IPS-18a (cell line): ENCODE data around the gene ADARB2.

Source experiments
- H3K27ac ChIP-seq: one replicate; pipeline ENCODE4 v1.5.1; 2013; ENCODE audit warnings: low read length
- H3K27me3 ChIP-seq: one replicate; pipeline ENCODE4 v1.6.1; 2013; ENCODE audit warnings: mild to moderate bottlenecking, low read length; ENCODE audit not compliant: control insufficient read depth, insufficient read depth
- H3K36me3 ChIP-seq: one replicate; pipeline ENCODE4 v1.6.1; 2013; ENCODE audit warnings: low read depth, low read length; ENCODE audit not compliant: control insufficient read depth
- H3K4me1 ChIP-seq: one replicate; pipeline ENCODE4 v1.6.1; 2013; ENCODE audit warnings: low read depth, low read length; ENCODE audit not compliant: control insufficient read depth
- H3K4me3 ChIP-seq: one replicate; pipeline ENCODE4 v1.5.1; 2013; ENCODE audit warnings: low read length
- H3K9ac ChIP-seq: one replicate; pipeline ENCODE4 v1.6.1; 2013; ENCODE audit warnings: mild to moderate bottlenecking, low read length, moderate library complexity
- H3K9me3 ChIP-seq: one replicate; pipeline ENCODE4 v1.6.1; 2013; ENCODE audit warnings: low read depth, low read length; ENCODE audit not compliant: control insufficient read depth

Gene ADARB2

GRCh38 chr10:1504286-1504685, 233.0 kb downstream of the ADARB2 start:
- no peaks in the 10 kb centered on the region for H3K9me3 ChIP-seq
- no peaks in the 10 kb centered on the region for H3K27me3 ChIP-seq
- H3K4me1 ChIP-seq: no peaks in the 10 kb centered on the region
- H3K9ac ChIP-seq: no peak overlapping the region
- H3K36me3 ChIP-seq: no peaks in the 10 kb centered on the region
- H3K27ac ChIP-seq: no peak overlapping the region
- H3K4me3 ChIP-seq: no peak overlapping the region

DNA sequence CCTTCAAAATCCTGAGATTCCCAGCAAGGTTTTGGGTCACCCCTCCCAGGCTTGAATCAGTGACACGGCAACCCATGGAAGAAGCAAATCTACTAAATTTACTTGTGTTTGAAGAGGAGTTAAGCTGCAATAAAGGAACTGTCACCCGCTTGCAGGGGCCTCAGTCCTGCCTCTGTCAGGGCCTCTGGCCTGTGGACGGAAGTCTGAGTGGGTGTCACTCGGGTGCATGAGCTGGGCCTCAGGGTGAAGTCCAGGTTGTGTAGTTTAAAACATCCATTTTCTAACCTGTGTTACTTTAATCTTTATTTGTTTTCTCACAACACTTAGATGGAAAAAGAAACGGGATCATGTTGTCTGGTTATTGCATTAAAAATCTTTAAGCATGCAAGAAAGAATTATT, 234.9 kb downstream of the ADARB2 start:
- Histone ChIP-seq H3K27me3 (no peaks in the 10 kb centered on the region), H3K9ac (no peak overlapping the region), H3K36me3 (no peaks in the 10 kb centered on the region), H3K9me3 (no peaks in the 10 kb centered on the region), H3K4me3 (no peak overlapping the region), H3K27ac (no peak overlapping the region), H3K4me1 (no peaks in the 10 kb centered on the region)

DNA sequence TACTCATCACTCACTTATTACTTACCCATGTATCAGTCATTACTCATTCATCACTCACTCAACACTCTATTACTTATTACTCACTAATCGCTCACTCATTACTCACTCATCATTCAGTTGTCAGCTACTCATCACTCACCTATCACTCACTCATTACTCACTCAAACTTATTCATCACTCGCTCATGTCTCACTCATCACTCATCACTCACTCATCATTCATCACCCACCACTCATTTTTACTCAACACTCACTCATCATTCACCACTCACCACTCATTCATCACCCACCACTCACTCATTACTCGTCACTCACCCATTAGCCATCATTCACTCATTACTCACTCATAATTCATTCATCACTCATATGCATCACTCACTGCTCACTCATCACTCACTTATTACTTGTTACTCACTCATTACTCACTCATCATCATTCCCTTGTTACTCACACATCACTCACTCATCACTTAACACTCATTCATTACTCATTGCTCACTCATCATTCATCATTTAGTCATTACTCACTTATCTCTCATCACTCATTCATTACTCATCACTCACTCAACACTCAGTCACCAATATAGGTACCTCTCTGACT, 237.9 kb downstream of the ADARB2 start:
- no peaks in the 10 kb centered on the region for H3K9me3 ChIP-seq
- no peaks in the 10 kb centered on the region for H3K36me3 ChIP-seq
- no peaks in the 10 kb centered on the region for H3K27me3 ChIP-seq
- H3K9ac ChIP-seq: no peak overlapping the region
- H3K4me1 ChIP-seq: no peaks in the 10 kb centered on the region
- no peak overlapping the region for H3K27ac ChIP-seq
- no peak overlapping the region for H3K4me3 ChIP-seq

GRCh38 chr10:1498746-1499358, 238.5 kb downstream of the ADARB2 start:
- no peak overlapping the region for H3K4me3 ChIP-seq

GRCh38 chr10:1495915-1496517, 241.3 kb downstream of the ADARB2 start:
- no peak overlapping the region for H3K4me3 ChIP-seq
- no peak overlapping the region for H3K9ac ChIP-seq
- H3K4me1 ChIP-seq: no peaks in the 10 kb centered on the region
- no peak overlapping the region for H3K27ac ChIP-seq
- no peaks in the 10 kb centered on the region for H3K36me3 ChIP-seq
- no peaks in the 10 kb centered on the region for H3K27me3 ChIP-seq
- H3K9me3 ChIP-seq: no peaks in the 10 kb centered on the region

More at GRCh38 chr10:1498746-1499358, 238.5 kb downstream of the ADARB2 start:
- Histone ChIP-seq H3K4me1 (no peaks in the 10 kb centered on the region), H3K9me3 (no peaks in the 10 kb centered on the region), H3K27me3 (no peaks in the 10 kb centered on the region), H3K9ac (no peak overlapping the region), H3K27ac (no peak overlapping the region), H3K36me3 (no peaks in the 10 kb centered on the region)

DNA sequence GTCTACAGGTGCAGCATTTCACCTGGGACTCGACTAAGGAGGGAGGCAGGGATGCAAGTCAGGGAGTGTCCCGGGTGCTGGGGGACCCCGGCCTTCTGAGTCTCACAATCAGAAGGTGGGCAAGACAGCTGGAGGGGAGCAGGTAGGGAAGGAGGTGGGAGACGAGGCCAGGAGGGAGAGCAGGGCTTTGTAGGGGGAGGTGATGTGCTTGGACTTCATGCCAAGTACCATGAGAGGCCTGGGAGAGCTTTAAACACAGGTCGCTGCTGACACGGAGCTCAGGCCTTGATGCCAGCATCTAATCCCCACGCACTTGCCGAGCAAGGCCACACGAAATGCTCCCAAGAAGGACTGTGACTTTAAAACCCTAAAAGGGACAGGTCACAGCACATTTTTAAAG, 244.7 kb downstream of the ADARB2 start:
- Histone ChIP-seq H3K9me3 (no peaks in the 10 kb centered on the region), H3K36me3 (no peaks in the 10 kb centered on the region), H3K27ac (no peak overlapping the region), H3K4me1 (no peaks in the 10 kb centered on the region), H3K27me3 (no peaks in the 10 kb centered on the region), H3K9ac (no peak overlapping the region), H3K4me3 (no peak overlapping the region)

DNA sequence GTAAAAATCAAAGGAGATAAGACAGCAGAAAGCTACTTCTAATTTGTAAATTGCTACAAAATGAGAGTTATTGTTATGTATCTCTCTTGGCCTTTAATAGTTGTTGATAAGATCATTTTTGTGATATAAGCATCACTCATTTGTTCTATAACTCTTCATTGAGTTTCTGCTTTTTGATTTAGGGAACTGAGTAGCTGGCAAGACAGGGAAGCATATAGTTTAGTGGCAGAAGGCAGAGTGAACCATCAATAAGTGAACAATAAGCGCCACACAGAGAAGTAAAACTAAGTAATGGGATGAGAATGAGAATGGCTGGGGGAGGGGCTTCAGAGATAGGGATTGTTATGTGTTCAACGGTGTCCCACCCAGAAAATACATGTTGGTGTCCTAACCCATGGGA, 245.4 kb downstream of the ADARB2 start:
- Histone ChIP-seq H3K36me3 (no peaks in the 10 kb centered on the region), H3K4me3 (no peak overlapping the region), H3K9ac (no peak overlapping the region), H3K4me1 (no peaks in the 10 kb centered on the region), H3K27me3 (no peaks in the 10 kb centered on the region), H3K27ac (no peak overlapping the region), H3K9me3 (no peaks in the 10 kb centered on the region)

GRCh38 chr10:1489801-1490200, 247.5 kb downstream of the ADARB2 start:
- no peaks in the 10 kb centered on the region for H3K36me3 ChIP-seq
- H3K9me3 ChIP-seq: no peaks in the 10 kb centered on the region
- H3K4me3 ChIP-seq: no peak overlapping the region
- no peaks in the 10 kb centered on the region for H3K4me1 ChIP-seq
- H3K27me3 ChIP-seq: no peaks in the 10 kb centered on the region
- no peak overlapping the region for H3K27ac ChIP-seq
- H3K9ac ChIP-seq: no peak overlapping the region

DNA sequence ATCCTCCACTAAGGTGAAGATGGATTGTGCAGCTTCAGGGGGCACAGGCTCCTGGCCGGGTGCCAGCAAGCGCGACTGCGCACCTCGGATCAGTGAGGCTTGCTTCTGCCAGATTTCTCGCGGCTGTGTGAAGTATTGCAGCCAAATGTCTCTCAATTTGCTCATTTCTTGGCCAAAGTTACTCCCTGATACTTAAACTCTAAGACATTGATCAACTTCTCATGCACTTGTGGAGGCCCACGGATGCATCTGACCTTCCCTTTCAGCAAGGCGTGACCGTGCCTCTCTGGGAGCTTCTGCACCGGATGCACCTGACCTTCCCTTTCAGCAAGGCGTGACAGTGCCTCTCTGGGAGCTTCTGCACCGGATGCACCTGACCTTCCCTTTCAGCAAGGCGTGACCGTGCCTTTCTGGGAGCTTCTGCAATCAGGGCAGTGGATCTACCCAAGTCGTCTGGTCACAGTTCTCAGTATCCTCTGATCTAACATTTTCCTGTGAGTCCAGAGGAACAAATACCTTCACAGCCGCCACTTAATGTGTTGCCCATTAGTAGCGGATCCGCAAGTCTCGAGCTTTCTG, 248.3 kb downstream of the ADARB2 start:
- Histone ChIP-seq H3K4me3 (no peak overlapping the region), H3K9me3 (no peaks in the 10 kb centered on the region), H3K36me3 (no peaks in the 10 kb centered on the region), H3K27me3 (no peaks in the 10 kb centered on the region), H3K27ac (no peak overlapping the region), H3K4me1 (peaks cover 3% of the 10 kb centered on the region), H3K9ac (no peak overlapping the region)

DNA sequence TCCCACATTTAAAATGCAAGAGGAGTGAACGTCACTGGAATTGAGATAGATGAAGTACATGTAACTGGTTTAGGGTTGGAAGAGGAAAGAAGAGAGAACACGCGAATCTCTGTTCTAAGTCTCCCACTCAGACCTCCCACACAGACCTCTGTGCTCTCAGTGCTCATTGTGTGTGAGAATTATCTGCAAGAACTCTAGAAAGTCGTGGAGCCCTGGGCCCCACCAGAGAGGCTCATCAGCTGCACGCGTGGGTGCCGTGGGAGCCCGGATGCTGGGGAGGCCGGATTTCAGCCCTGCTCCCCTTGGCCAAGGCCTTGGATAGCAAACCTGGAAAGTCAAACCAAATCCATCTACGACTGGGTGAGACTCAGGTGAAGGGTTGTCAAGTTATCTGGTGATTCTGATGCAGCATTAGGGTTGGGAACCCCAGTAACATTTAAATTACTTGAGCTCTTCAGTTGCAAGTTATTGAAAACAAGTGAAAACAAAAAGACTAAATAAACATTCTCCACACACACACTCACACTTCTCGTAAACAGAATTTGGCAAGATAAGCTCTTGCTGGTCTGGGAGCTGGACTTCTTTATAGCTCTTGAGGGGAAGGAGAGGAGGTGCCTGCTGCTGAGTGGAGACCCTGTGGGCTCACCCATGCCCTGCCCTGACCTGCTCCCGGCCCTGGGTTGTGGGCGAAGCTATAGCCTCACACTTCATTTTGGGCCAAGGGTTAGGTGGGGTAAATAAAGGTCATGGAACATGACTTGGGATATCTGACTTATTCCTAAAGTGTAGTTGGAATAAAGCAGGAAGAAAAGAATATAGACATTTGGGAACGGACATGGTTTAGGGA, 250.3 kb downstream of the ADARB2 start:
- no peaks in the 10 kb centered on the region for H3K9me3 ChIP-seq
- H3K27ac ChIP-seq: no peak overlapping the region
- peaks cover 16% of the 10 kb centered on the region for H3K4me1 ChIP-seq
- H3K9ac ChIP-seq: no peak overlapping the region
- no peak overlapping the region for H3K4me3 ChIP-seq
- peaks cover 7% of the 10 kb centered on the region for H3K27me3 ChIP-seq
- no peaks in the 10 kb centered on the region for H3K36me3 ChIP-seq

DNA sequence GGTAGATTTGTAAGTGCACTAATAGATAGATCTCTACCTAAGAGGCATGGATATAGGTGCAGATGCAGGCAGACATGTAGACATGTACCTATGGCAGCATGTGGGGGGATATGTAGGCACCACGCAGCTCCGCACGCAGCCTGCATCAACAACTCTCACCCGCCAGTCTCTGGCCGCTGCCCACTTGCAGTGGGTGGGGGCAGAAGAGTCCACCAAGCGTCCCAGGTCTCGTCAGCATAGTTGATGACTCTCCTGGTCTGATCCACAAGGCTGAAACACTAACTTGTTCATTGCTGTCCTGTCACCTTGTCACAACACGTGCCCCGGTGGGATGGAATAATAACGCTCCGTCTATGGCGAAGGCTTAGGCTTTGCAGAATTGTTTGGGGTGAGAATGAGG, 252.0 kb downstream of the ADARB2 start:
- peaks cover 7% of the 10 kb centered on the region for H3K27me3 ChIP-seq
- no peak overlapping the region for H3K27ac ChIP-seq
- H3K36me3 ChIP-seq: no peaks in the 10 kb centered on the region
- no peak overlapping the region for H3K9ac ChIP-seq
- no peak overlapping the region for H3K4me3 ChIP-seq
- no peaks in the 10 kb centered on the region for H3K9me3 ChIP-seq
- peaks cover 16% of the 10 kb centered on the region for H3K4me1 ChIP-seq
